Neural progenitor cell (in vitro differentiated cells): ENCODE measurements around the gene DNAJA2.

Experiments
- EZH2phosphoT487 ChIP-seq: fragments of 200-600 bp; sonication (generic); IDR thresholded peaks from 2 replicates; pipeline ENCODE4 v1.6.1; 2017; ENCODE audit warnings: antibody characterized with exemption
- TF ChIP-seq, protein P1 (sequence below): fragments of 200-600 bp; sonication (generic); IDR thresholded peaks from 2 replicates; pipeline ENCODE4 v1.5.1; 2017; ENCODE audit warnings: antibody characterized with exemption, mild to moderate bottlenecking

DNA sequence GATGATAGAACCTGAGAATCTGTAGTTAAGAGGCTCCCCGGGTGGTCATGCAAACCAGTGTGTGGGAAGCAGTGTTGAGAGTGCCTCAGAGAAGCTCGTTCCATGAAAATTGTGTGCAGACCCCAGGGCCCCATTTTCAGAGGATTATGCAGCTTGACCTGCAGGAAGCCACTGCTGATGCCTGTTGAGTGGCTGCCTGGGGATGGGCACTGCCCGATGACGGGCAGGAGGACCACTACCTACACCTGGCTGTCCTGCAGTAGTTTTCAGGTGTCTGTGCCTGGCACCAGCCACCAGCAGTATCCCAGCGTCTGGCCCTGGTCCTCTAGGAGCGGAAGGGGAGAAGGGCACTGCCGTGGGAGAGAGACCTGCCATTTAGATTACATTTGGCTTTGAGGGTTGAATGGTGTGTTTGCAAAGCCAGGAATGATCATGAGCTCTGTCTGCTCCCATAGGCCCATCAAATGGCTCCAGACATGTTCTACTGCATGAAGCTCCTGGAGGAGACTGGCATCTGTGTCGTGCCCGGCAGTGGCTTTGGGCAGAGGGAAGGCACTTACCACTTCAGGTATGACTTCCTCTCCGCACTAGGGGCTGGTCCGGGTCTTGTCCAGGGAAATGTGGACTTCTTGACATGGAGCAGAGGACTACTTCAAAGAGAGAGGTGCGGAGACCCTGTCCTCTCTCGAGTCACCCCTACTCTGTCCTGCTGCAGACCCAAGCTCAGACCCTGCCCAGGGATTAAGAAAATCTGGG is 46.8 kb downstream of the DNAJA2 start:
- no peak for TF ChIP-seq EZH2phosphoT487
- TF ChIP-seq, protein P1, sequence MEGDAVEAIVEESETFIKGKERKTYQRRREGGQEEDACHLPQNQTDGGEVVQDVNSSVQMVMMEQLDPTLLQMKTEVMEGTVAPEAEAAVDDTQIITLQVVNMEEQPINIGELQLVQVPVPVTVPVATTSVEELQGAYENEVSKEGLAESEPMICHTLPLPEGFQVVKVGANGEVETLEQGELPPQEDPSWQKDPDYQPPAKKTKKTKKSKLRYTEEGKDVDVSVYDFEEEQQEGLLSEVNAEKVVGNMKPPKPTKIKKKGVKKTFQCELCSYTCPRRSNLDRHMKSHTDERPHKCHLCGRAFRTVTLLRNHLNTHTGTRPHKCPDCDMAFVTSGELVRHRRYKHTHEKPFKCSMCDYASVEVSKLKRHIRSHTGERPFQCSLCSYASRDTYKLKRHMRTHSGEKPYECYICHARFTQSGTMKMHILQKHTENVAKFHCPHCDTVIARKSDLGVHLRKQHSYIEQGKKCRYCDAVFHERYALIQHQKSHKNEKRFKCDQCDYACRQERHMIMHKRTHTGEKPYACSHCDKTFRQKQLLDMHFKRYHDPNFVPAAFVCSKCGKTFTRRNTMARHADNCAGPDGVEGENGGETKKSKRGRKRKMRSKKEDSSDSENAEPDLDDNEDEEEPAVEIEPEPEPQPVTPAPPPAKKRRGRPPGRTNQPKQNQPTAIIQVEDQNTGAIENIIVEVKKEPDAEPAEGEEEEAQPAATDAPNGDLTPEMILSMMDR, result no peak
